Suprapubic skin (tissue), 3 donors: ENCODE data around the gene CST3.

Experiments
- POLR2A ChIP-seq, 2 donors: fragments of 450-650 bp; IDR thresholded peaks; one replicate each; pipeline ENCODE4 v1.6.1; 2017; ENCODE audit warnings: antibody characterized with exemption in 2 of 2, mild to moderate bottlenecking in 2 of 2, moderate library complexity in 2 of 2
- TF ChIP-seq, protein P1 (sequence below), 2 donors: fragments of 200-600 bp in 1 of 2; fragments of 450-650 bp in 1 of 2; sonication (generic) in 1 of 2; IDR thresholded peaks; one replicate each; pipeline ENCODE4 v1.5.1; 2016 to 2019; ENCODE audit warnings: antibody characterized with exemption in 2 of 2, mild to moderate bottlenecking in 1 of 2, moderate library complexity in 1 of 2

DNA sequence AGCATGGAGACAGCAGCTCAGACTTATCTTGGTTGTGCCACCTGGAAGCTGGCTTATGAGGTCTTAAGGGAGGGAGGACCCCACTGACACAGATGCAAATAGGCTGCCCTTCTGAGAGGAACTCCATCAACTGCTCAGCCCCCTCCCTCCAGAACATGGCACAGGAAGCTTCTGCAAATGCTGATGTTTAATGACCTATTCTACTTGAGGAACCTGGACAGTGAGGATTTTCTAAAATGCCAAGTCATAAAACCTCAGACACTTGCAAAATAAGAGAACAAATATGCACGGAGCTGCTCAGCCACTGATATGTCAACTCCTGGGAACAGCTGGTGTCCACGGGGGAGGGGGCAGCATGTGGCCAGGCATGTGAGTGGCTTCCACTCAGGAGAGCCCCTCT, 35.5 kb downstream of the CST3 start:
- TF ChIP-seq, protein P1, sequence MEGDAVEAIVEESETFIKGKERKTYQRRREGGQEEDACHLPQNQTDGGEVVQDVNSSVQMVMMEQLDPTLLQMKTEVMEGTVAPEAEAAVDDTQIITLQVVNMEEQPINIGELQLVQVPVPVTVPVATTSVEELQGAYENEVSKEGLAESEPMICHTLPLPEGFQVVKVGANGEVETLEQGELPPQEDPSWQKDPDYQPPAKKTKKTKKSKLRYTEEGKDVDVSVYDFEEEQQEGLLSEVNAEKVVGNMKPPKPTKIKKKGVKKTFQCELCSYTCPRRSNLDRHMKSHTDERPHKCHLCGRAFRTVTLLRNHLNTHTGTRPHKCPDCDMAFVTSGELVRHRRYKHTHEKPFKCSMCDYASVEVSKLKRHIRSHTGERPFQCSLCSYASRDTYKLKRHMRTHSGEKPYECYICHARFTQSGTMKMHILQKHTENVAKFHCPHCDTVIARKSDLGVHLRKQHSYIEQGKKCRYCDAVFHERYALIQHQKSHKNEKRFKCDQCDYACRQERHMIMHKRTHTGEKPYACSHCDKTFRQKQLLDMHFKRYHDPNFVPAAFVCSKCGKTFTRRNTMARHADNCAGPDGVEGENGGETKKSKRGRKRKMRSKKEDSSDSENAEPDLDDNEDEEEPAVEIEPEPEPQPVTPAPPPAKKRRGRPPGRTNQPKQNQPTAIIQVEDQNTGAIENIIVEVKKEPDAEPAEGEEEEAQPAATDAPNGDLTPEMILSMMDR (IDR thresholded peaks at IDR 0.05), result no peak
- no peak for TF ChIP-seq POLR2A (IDR thresholded peaks at IDR 0.05)
